HG03378 (cell line): ENCODE measurements around the gene NAGA.
"Not testable (repeated sequence)": the region's sequence is repeated elsewhere in the genome, so short reads cannot be mapped to it uniquely, and the experiment has no call there.

Source experiments
- ATAC-seq: cut with Tn5 transposase; IDR thresholded peaks from one replicate; pipeline ENCODE4 v1.9.1; 2021; ENCODE audit warnings: mild to moderate bottlenecking, moderate library complexity; ENCODE audit not compliant: unreplicated experiment

NAGA gene

GRCh38 chr22:42076764-42077485, 6.3 kb upstream of the NAGA start:
- ATAC-seq = no peak

- ATAC-seq = no peak
Observed at GRCh38 chr22:42074846-42075676, 4.4 kb upstream of the NAGA start.

- ATAC-seq = no peak
Observed at GRCh38 chr22:42074132-42074811, 3.7 kb upstream of the NAGA start, which contains the start of gene PHETA2. Gene PHETA2 (plus strand): TSS chr22:42074248. CDS start chr22:42077294, 3,046 bp downstream.

GRCh38 chr22:42073621-42074041, 3.0 kb upstream of the NAGA start:
- no peak for ATAC-seq

- ATAC-seq = no peak
Observed at GRCh38 chr22:42072606-42073330, 2.2 kb upstream of the NAGA start.

- ATAC-seq = not testable (repeated sequence)
Observed at GRCh38 chr22:42071508-42071907, 896 bp upstream of the NAGA start.

- ATAC-seq = peak; percentile 17
Observed at GRCh38 chr22:42069801-42070516, 653 bp downstream of the NAGA start.

- no peak for ATAC-seq
Observed at GRCh38 chr22:42068291-42068690, 2.3 kb downstream of the NAGA start.

- ATAC-seq = no peak
Observed at GRCh38 chr22:42067671-42068251, 2.9 kb downstream of the NAGA start.

- no peak for ATAC-seq
Observed at GRCh38 chr22:42066937-42067336, 3.7 kb downstream of the NAGA start.

- ATAC-seq = no peak
Observed at GRCh38 chr22:42066126-42066761, 4.4 kb downstream of the NAGA start.

- ATAC-seq = no peak
Observed at GRCh38 chr22:42065438-42066125, 5.0 kb downstream of the NAGA start.

GRCh38 chr22:42064629-42065028, 6.0 kb downstream of the NAGA start:
- ATAC-seq = no peak

GRCh38 chr22:42062506-42063170, 8.0 kb downstream of the NAGA start:
- no peak for ATAC-seq

- ATAC-seq = no peak
Observed at GRCh38 chr22:42061041-42061440, 9.6 kb downstream of the NAGA start.

GRCh38 chr22:42060489-42060888, 10.1 kb downstream of the NAGA start:
- ATAC-seq = no peak

GRCh38 chr22:42056757-42057511, 13.7 kb downstream of the NAGA start:
- ATAC-seq = no peak
